Tibial artery (tissue), 4 donors: ENCODE results near the gene EYS.

ENCODE experiments used
- DNase-seq, 2 donors: peaks; one replicate each; pipeline ENCODE4 v3.0.0-alpha.2; 2019
- H3K27ac ChIP-seq, 2 donors: fragments of 200-600 bp; sonication (generic) in 1 of 2; 1 replicate in 1 of 2; 2 replicates in 1 of 2; pipeline ENCODE4 v1.5.1; 2018 to 2019; ENCODE audit warnings: mild to moderate bottlenecking in 1 of 2
- H3K27me3 ChIP-seq, 2 donors: fragments of 200-600 bp; sonication (generic) in 1 of 2; one replicate each; pipeline versions ENCODE4 v1.5.1 to v1.6.0; 2016 to 2019
- H3K36me3 ChIP-seq, 3 donors: fragments of 200-600 bp; sonication (generic) in 2 of 3; one replicate each; pipeline ENCODE4 v1.5.1; 2016 to 2019; ENCODE audit warnings: mild to moderate bottlenecking in 2 of 3
- H3K4me1 ChIP-seq, 4 donors: fragments of 200-600 bp; sonication (generic) in 2 of 4; 1 replicate in 3 of 4; 2 replicates in 1 of 4; pipeline ENCODE4 v1.5.1; 2016 to 2019
- H3K4me3 ChIP-seq, 2 donors: fragments of 200-600 bp; sonication (generic) in 1 of 2; 1 replicate in 1 of 2; 2 replicates in 1 of 2; pipeline ENCODE4 v1.5.1; 2018 to 2019; ENCODE audit warnings: mild to moderate bottlenecking in 2 of 2
- H3K9me3 ChIP-seq, 3 donors: fragments of 200-600 bp; sonication (generic) in 1 of 3; one replicate each; pipeline ENCODE4 v1.5.1; 2016 to 2019
- intact Hi-C: fragments of 100-400 bp; cut with DNase I; formaldehyde crosslinking; loops from one replicate; pipeline ENCODE4 v1.15.0; 2023; ENCODE audit warnings: low total_unique reads
- TF ChIP-seq, protein P1 (sequence below), 2 experiments: fragments of 200-600 bp in 1 of 2; fragments of 450-650 bp in 1 of 2; IDR thresholded peaks; one replicate each; pipeline ENCODE4 v1.5.1; 2017 to 2019; ENCODE audit warnings: antibody characterized with exemption in 2 of 2, mild to moderate bottlenecking in 1 of 2, moderate library complexity in 1 of 2

Gene EYS

GRCh38 chr6:63716169-63716568 lies 1990.9 kb downstream of the EYS start:
- Histone ChIP-seq H3K4me3 (no peak overlapping the region), H3K27ac (no peak overlapping the region), H3K27me3 (no peaks in the 10 kb centered on the region), H3K4me1 (no peaks in the 10 kb centered on the region), H3K36me3 (peaks cover 21 to 26% (median 22%) of the 10 kb centered on the region in 3 donors), H3K9me3 (no peaks in the 10 kb centered on the region)
- TF ChIP-seq, protein P1, sequence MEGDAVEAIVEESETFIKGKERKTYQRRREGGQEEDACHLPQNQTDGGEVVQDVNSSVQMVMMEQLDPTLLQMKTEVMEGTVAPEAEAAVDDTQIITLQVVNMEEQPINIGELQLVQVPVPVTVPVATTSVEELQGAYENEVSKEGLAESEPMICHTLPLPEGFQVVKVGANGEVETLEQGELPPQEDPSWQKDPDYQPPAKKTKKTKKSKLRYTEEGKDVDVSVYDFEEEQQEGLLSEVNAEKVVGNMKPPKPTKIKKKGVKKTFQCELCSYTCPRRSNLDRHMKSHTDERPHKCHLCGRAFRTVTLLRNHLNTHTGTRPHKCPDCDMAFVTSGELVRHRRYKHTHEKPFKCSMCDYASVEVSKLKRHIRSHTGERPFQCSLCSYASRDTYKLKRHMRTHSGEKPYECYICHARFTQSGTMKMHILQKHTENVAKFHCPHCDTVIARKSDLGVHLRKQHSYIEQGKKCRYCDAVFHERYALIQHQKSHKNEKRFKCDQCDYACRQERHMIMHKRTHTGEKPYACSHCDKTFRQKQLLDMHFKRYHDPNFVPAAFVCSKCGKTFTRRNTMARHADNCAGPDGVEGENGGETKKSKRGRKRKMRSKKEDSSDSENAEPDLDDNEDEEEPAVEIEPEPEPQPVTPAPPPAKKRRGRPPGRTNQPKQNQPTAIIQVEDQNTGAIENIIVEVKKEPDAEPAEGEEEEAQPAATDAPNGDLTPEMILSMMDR (IDR thresholded peaks at IDR 0.05) = no peak
- intact Hi-C loops = no loop called here
- DNase-seq = no peak

GRCh38 chr6:63714091-63714490 lies 1992.9 kb downstream of the EYS start:
- Histone ChIP-seq H3K36me3 (peaks cover 40 to 45% (median 41%) of the 10 kb centered on the region in 3 donors), H3K27ac (no peak overlapping the region), H3K27me3 (no peaks in the 10 kb centered on the region), H3K4me1 (no peaks in the 10 kb centered on the region), H3K4me3 (no peak overlapping the region), H3K9me3 (no peaks in the 10 kb centered on the region)
- DNase-seq = no peak
- TF ChIP-seq, protein P1 (IDR thresholded peaks at IDR 0.05) = no peak
- intact Hi-C loops = no loop called here

GRCh38 chr6:63713332-63713731 lies 1993.7 kb downstream of the EYS start:
- H3K4me3 ChIP-seq = no peak overlapping the region

GRCh38 chr6:63709148-63709547 lies 1997.9 kb downstream of the EYS start:
- TF ChIP-seq, protein P1 (IDR thresholded peaks at IDR 0.05) = no peak
- Histone ChIP-seq H3K27me3 (no peaks in the 10 kb centered on the region), H3K4me1 (no peaks in the 10 kb centered on the region), H3K9me3 (no peaks in the 10 kb centered on the region), H3K4me3 (no peak overlapping the region), H3K27ac (no peak overlapping the region), H3K36me3 (peaks cover 53 to 81% (median 67%) of the 10 kb centered on the region in 3 donors)
- no peak for DNase-seq
- intact Hi-C loops = no loop called here

More at GRCh38 chr6:63713332-63713731, 1993.7 kb downstream of the EYS start:
- Histone ChIP-seq H3K27ac (no peak overlapping the region), H3K9me3 (no peaks in the 10 kb centered on the region), H3K27me3 (no peaks in the 10 kb centered on the region), H3K4me1 (no peaks in the 10 kb centered on the region), H3K36me3 (peaks cover 45 to 47% (median 45%) of the 10 kb centered on the region in 3 donors)
- TF ChIP-seq, protein P1 (IDR thresholded peaks at IDR 0.05) = no peak
- intact Hi-C loops = no loop called here
- no peak for DNase-seq

DNA sequence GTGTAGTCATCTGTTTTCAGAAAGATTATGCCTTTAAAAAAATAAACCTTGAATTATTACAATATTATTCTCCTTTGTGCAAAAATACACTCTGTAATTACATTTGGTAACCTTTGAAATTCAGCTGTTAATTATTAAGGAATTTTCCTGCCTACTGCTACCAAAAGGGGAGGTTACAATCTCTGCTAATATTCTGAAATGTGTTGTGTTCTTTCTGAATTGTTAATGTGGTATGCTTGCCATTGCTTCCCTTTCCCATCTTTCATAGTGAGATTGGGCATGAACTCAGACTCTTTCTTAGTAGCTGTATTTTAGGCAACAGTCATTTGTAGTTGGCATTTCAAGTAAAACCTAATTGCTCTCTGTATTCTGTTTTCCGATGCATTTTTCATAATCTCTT lies 1998.4 kb downstream of the EYS start:
- H3K4me1 ChIP-seq = no peaks in the 10 kb centered on the region
- no peak overlapping the region for H3K4me3 ChIP-seq
- intact Hi-C loops = no loop called here
- DNase-seq = no peak
- H3K9me3 ChIP-seq = no peaks in the 10 kb centered on the region
- H3K27me3 ChIP-seq = no peaks in the 10 kb centered on the region
- no peak overlapping the region for H3K27ac ChIP-seq
- TF ChIP-seq, protein P1 (IDR thresholded peaks at IDR 0.05) = no peak
- peaks cover 58 to 85% (median 72%) of the 10 kb centered on the region in 3 donors for H3K36me3 ChIP-seq

DNA sequence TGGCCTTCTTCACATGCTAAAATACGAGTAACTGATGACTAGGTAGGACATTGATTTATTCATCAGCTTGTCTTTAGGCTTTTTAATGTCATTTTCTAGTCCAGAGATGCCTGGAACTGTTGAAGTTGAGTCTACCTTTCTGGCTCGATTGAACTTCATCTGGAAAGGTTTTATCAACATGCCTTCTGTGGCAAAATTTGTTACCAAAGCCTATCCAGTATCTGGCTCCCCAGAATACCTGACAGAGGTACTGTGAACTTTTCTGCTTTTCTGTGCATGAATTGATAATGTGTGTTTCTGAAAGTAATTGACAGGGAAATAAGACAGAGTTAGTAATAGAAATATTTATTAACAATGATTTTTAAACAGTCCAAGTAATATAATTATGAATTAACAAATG lies 2000.4 kb downstream of the EYS start:
- no peaks in the 10 kb centered on the region for H3K9me3 ChIP-seq
- DNase-seq = no peak
- H3K4me3 ChIP-seq = no peak overlapping the region
- H3K36me3 ChIP-seq = peaks cover 56 to 85% (median 74%) of the 10 kb centered on the region in 3 donors
- no peaks in the 10 kb centered on the region for H3K4me1 ChIP-seq
- intact Hi-C loops = no loop called here
- TF ChIP-seq, protein P1 (IDR thresholded peaks at IDR 0.05) = no peak
- no peaks in the 10 kb centered on the region for H3K27me3 ChIP-seq
- no peak overlapping the region for H3K27ac ChIP-seq
